ENCODE data around the gene BCKDHB.
"Not testable (repeated sequence)": the region's sequence is repeated elsewhere in the genome, so short reads cannot be mapped to it uniquely, and the experiment has no call there.

BCKDHB gene

DNA sequence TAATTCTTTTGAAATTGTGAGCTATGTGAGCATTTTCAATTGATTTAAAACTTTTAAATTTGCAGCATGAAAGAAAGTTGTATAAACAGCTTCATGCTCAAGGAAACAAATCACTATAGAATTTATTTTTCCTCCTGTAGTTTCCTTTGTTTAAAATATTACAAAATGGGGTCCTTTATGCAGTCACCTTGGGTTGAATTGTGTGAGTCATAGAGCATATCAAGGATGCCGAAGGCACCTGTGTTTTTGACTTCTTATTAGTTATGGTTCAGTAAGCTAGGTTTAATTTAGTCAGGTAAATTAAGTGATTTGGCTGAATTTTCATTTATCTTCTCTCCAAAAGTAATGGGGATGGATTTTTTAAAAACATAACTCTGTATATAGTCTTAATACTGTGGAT lies 96.8 kb downstream of the BCKDHB start:
- H3K4me1 Mint-ChIP-seq (ENCODE audit: low read depth) = no peaks in the 10 kb centered on the region
- H3K27me3 Mint-ChIP-seq = no peaks in the 10 kb centered on the region
- H3K36me3 Mint-ChIP-seq (ENCODE audit: low read depth) = no peaks in the 10 kb centered on the region
- H3K9me3 Mint-ChIP-seq = no peaks in the 10 kb centered on the region
- intact Hi-C loops (cut with micrococcal nuclease) = no loop called here
- no peak overlapping the region for H3K27ac Mint-ChIP-seq
- no peak overlapping the region for H3K4me3 Mint-ChIP-seq

- peaks cover 7% of the 10 kb centered on the region for H3K4me1 Mint-ChIP-seq (ENCODE audit: low read depth)
- no peaks in the 10 kb centered on the region for H3K36me3 Mint-ChIP-seq (ENCODE audit: low read depth)
- H3K4me3 Mint-ChIP-seq = no peak overlapping the region
- no peaks in the 10 kb centered on the region for H3K9me3 Mint-ChIP-seq
- no peak overlapping the region for H3K27ac Mint-ChIP-seq
- no peaks in the 10 kb centered on the region for H3K27me3 Mint-ChIP-seq
- intact Hi-C loops (cut with micrococcal nuclease) = no loop called here
Observed at GRCh38 chr6:80205404-80205803, 98.9 kb downstream of the BCKDHB start.

- Mint-ChIP-seq H3K27ac (no peak overlapping the region), H3K4me3 (no peak overlapping the region), H3K27me3 (no peaks in the 10 kb centered on the region), H3K9me3 (peaks cover 5% of the 10 kb centered on the region), H3K36me3 (ENCODE audit: low read depth) (no peaks in the 10 kb centered on the region), H3K4me1 (ENCODE audit: low read depth) (peaks cover 11% of the 10 kb centered on the region)
- intact Hi-C loops (cut with micrococcal nuclease) = no loop called here
Observed at GRCh38 chr6:80206758-80207157, 100.3 kb downstream of the BCKDHB start.

DNA sequence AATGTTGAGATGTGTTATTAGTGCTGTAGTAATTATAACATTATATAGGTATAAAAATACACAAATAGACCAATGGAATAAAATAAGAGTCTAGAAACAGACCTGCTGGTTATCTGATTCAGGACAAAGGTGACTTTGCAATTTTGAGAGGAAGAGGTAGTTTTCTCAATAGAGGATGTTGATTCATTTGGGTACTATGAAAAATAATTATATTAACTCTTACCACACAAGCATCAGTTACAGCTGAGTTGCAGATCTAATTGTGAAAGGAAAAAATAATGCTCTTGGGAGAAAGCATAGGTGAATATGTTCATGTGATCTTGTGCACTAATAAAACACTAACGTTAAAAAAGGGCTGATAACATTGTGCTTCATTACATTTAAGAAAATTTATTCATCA lies 103.0 kb downstream of the BCKDHB start:
- intact Hi-C loops (cut with micrococcal nuclease) = no loop called here
- Mint-ChIP-seq H3K27me3 (no peaks in the 10 kb centered on the region), H3K27ac (no peak overlapping the region), H3K36me3 (ENCODE audit: low read depth) (no peaks in the 10 kb centered on the region), H3K9me3 (peaks cover 8% of the 10 kb centered on the region), H3K4me3 (no peak overlapping the region), H3K4me1 (ENCODE audit: low read depth) (peaks cover 14% of the 10 kb centered on the region)

DNA sequence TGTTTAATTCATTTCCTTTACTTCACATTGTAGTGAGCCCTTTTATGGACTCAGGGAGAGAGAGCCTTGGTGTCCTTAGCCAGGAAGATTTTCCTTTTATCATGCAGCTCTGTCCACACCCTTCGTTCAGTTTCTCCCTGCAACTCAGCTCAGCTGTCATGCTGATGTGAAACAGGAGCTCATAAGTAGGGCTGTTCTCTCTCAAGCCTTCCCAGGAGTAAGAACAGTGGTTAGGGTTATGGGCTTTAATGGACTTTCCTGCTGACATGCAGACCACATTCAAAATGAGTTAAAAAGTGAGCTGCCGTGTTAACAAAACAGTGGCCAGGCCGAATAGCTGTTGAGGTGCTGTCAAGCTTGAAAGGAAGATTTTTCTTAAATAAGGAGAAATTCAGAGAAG lies 104.1 kb downstream of the BCKDHB start:
- Mint-ChIP-seq H3K27me3 (no peaks in the 10 kb centered on the region), H3K4me1 (ENCODE audit: low read depth) (peaks cover 14% of the 10 kb centered on the region), H3K27ac (no peak overlapping the region), H3K4me3 (no peak overlapping the region), H3K36me3 (ENCODE audit: low read depth) (no peaks in the 10 kb centered on the region), H3K9me3 (peaks cover 8% of the 10 kb centered on the region)
- intact Hi-C loops (cut with micrococcal nuclease) = no loop called here

DNA sequence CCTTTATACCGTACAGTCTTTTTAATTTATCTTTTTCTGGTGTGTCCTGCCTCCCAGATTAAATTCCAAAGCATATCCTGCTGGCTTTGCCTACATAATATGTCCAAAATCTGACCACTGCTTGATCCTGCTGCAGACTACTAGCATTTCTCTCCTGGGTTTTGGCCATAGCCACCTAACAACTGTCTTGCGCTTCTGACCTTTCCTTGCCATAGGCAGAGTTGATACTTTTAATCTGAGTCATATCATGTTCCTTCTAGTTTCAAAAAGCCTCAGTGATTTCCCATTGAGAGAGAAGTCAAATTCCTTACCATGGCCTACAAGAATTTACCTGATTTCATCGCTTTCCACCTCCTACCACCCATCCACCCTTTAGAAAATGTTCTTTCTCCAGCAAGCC lies 104.8 kb downstream of the BCKDHB start:
- Mint-ChIP-seq H3K36me3 (ENCODE audit: low read depth) (no peaks in the 10 kb centered on the region), H3K4me1 (ENCODE audit: low read depth) (peaks cover 14% of the 10 kb centered on the region), H3K4me3 (no peak overlapping the region), H3K27ac (no peak overlapping the region), H3K27me3 (no peaks in the 10 kb centered on the region), H3K9me3 (peaks cover 8% of the 10 kb centered on the region)
- intact Hi-C loops (cut with micrococcal nuclease) = no loop called here

GRCh38 chr6:80211890-80212289 lies 105.4 kb downstream of the BCKDHB start:
- H3K27ac Mint-ChIP-seq; H3K36me3 Mint-ChIP-seq (ENCODE audit: low read depth); H3K9me3 Mint-ChIP-seq; intact Hi-C loops (cut with micrococcal nuclease); H3K27me3 Mint-ChIP-seq; H3K4me3 Mint-ChIP-seq: not testable (repeated sequence)
- peaks cover 14% of the 10 kb centered on the region for H3K4me1 Mint-ChIP-seq (ENCODE audit: low read depth)

- no peak overlapping the region for H3K4me3 Mint-ChIP-seq
- intact Hi-C loops (cut with micrococcal nuclease) = no loop called here
Observed at GRCh38 chr6:80214436-80215022, 108.1 kb downstream of the BCKDHB start.

GRCh38 chr6:80215063-80215462 lies 108.6 kb downstream of the BCKDHB start:
- intact Hi-C loops (cut with micrococcal nuclease) = no loop called here
- H3K4me1 Mint-ChIP-seq (ENCODE audit: low read depth) = peaks cover 6% of the 10 kb centered on the region
- peaks cover 8% of the 10 kb centered on the region for H3K9me3 Mint-ChIP-seq
- H3K4me3 Mint-ChIP-seq = no peak overlapping the region
- no peaks in the 10 kb centered on the region for H3K36me3 Mint-ChIP-seq (ENCODE audit: low read depth)
- H3K27ac Mint-ChIP-seq = no peak overlapping the region
- H3K27me3 Mint-ChIP-seq = no peaks in the 10 kb centered on the region

More at GRCh38 chr6:80214436-80215022, 108.1 kb downstream of the BCKDHB start:
- Mint-ChIP-seq H3K27ac (no peak overlapping the region), H3K27me3 (no peaks in the 10 kb centered on the region), H3K9me3 (peaks cover 8% of the 10 kb centered on the region), H3K4me1 (ENCODE audit: low read depth) (peaks cover 9% of the 10 kb centered on the region), H3K36me3 (ENCODE audit: low read depth) (no peaks in the 10 kb centered on the region)

- intact Hi-C loops (cut with micrococcal nuclease) = no loop called here
- no peak overlapping the region for H3K4me3 Mint-ChIP-seq
- H3K4me1 Mint-ChIP-seq (ENCODE audit: low read depth) = no peaks in the 10 kb centered on the region
- no peaks in the 10 kb centered on the region for H3K27me3 Mint-ChIP-seq
- no peaks in the 10 kb centered on the region for H3K36me3 Mint-ChIP-seq (ENCODE audit: low read depth)
- no peak overlapping the region for H3K27ac Mint-ChIP-seq
- no peaks in the 10 kb centered on the region for H3K9me3 Mint-ChIP-seq
Observed at GRCh38 chr6:80217794-80218193, 111.3 kb downstream of the BCKDHB start.

DNA sequence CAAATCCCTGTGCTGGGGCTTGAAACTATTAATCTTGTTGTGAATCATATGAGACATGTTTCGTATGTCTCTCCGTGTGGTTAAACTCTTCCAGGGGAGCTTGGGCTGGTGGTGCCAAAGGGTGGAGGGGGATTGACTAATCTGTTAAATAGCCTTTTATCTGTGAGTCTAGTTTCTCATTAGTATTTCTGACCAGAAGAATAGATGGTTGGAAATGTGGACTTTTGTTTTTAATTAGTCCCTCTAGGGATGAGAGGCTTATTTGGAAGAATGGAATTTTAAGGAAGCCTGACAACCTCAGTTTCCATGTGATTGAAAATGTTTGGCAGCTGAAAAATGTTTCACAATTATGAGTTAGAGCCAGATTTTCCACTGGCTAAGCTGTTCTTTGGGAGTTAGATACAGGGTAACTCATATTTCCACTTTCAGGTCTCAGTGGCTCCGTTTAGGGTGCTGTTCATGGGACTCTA lies 117.3 kb downstream of the BCKDHB start:
- Mint-ChIP-seq H3K27ac (no peak overlapping the region), H3K36me3 (ENCODE audit: low read depth) (no peaks in the 10 kb centered on the region), H3K27me3 (no peaks in the 10 kb centered on the region), H3K4me3 (no peak overlapping the region), H3K9me3 (no peaks in the 10 kb centered on the region), H3K4me1 (ENCODE audit: low read depth) (no peaks in the 10 kb centered on the region)
- intact Hi-C loops (cut with micrococcal nuclease) = no loop called here

GRCh38 chr6:80226151-80226550 lies 119.7 kb downstream of the BCKDHB start:
- Mint-ChIP-seq H3K27me3 (no peaks in the 10 kb centered on the region), H3K4me1 (ENCODE audit: low read depth) (no peaks in the 10 kb centered on the region), H3K9me3 (no peaks in the 10 kb centered on the region), H3K27ac (no peak overlapping the region), H3K36me3 (ENCODE audit: low read depth) (no peaks in the 10 kb centered on the region), H3K4me3 (no peak overlapping the region)
- intact Hi-C loops (cut with micrococcal nuclease) = no loop called here

DNA sequence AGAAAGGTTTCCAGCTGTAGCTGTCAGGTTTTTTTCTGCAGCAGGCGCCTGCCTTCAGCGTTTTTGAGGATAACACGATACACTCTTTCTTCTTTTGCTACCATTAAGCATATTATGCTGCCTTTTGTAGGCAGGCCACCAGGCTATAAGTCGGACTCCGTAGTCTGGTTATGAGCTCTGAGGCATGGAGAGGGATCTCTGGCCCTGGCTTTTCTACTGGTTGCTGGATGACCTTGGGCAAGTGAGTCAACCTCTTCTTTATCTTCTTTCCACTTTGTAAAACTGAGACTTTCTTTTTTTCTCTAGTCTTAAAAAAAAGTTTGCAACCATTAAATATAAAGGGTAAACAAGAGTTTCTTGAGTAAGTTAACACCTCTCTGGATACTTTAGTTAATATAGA lies 120.2 kb downstream of the BCKDHB start:
- no peaks in the 10 kb centered on the region for H3K36me3 Mint-ChIP-seq (ENCODE audit: low read depth)
- no peaks in the 10 kb centered on the region for H3K4me1 Mint-ChIP-seq (ENCODE audit: low read depth)
- intact Hi-C loops (cut with micrococcal nuclease) = no loop called here
- H3K4me3 Mint-ChIP-seq = no peak overlapping the region
- no peaks in the 10 kb centered on the region for H3K27me3 Mint-ChIP-seq
- H3K9me3 Mint-ChIP-seq = no peaks in the 10 kb centered on the region
- no peak overlapping the region for H3K27ac Mint-ChIP-seq

DNA sequence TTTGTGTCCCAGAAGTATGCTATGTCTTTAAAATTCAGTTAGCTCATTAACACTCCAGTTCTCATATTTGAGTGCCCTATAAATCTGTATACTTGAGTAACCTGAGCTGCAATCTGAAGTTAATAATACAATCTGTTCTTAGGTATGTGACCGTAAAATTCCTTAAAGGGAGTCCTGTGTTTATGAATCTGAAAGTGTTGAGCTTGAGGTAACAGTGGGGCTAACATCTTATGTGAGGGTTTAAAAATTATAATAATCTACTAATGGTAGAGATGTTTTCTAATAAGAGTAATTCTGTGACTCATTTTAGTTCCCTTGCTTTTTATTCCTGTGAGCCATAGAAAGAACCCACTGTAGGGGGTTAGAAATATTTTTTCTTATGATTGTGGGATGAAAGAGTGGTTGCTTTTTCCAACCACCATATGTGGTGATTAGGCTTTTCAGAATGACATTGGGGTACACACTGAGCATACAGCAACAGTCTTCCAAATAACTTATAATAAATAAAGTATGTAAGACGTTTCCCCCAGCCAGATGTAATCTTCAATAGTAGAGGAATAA lies 121.2 kb downstream of the BCKDHB start:
- Mint-ChIP-seq H3K4me1 (ENCODE audit: low read depth) (no peaks in the 10 kb centered on the region), H3K27me3 (no peaks in the 10 kb centered on the region), H3K27ac (no peak overlapping the region), H3K36me3 (ENCODE audit: low read depth) (no peaks in the 10 kb centered on the region), H3K9me3 (no peaks in the 10 kb centered on the region), H3K4me3 (no peak overlapping the region)
- intact Hi-C loops (cut with micrococcal nuclease) = no loop called here

- no peak overlapping the region for H3K27ac Mint-ChIP-seq
- H3K4me1 Mint-ChIP-seq (ENCODE audit: low read depth) = no peaks in the 10 kb centered on the region
- no peak overlapping the region for H3K4me3 Mint-ChIP-seq
- no peaks in the 10 kb centered on the region for H3K36me3 Mint-ChIP-seq (ENCODE audit: low read depth)
- intact Hi-C loops (cut with micrococcal nuclease) = no loop called here
- no peaks in the 10 kb centered on the region for H3K27me3 Mint-ChIP-seq
- no peaks in the 10 kb centered on the region for H3K9me3 Mint-ChIP-seq
Observed at GRCh38 chr6:80233262-80233661, 126.8 kb downstream of the BCKDHB start.
